HL-60 (cell line): ENCODE measurements around the gene ST6GALNAC6.

Experiments used
- GABPA ChIP-seq: IDR thresholded peaks from 2 replicates; pipeline ENCODE4 v1.6.1; 2012; ENCODE audit warnings: low read depth
- TF ChIP-seq, protein P1 (sequence below): IDR thresholded peaks from one replicate; pipeline ENCODE4 v1.5.1; 2011; ENCODE audit warnings: low read length, control low read depth, inconsistent platforms; ENCODE audit not compliant: insufficient read depth

DNA sequence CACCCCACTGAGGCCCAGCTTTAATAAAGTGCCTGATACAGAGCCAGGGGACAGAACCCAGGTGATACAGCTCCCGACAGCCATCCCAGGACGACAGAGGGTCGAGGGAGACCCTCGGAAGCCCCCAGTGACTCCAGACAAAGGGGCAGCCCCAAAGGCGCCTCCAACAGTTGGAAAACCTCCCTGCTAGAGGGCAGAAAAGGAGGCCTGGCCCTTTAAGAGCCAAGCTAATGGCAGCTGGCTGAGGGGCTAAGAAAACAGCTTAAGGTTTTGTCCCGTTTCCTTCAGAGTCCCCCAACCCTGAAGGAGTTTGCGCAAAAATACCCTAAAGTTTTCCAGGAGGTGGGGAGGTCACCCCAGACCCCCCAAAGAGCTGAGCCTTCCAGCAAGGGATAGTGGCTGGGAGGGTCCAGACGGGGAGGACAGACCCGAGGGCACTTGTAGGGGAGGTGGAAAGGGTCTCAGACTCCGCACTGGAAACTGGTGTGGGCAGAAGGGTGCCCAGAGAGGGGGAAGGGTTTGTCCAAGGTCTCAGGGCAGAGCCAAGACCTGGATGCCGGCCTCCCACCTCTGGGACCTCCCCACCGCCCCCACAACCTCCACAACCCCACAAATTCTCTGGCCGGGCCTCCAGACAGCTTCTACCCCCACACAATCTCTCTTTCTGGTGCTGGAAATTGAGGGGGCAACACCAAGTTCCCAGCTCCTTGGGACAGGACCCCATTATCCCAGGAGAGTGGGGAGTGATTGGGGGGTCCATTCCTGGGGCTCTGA lies 13.7 kb downstream of the ST6GALNAC6 start:
- TF ChIP-seq, protein P1, sequence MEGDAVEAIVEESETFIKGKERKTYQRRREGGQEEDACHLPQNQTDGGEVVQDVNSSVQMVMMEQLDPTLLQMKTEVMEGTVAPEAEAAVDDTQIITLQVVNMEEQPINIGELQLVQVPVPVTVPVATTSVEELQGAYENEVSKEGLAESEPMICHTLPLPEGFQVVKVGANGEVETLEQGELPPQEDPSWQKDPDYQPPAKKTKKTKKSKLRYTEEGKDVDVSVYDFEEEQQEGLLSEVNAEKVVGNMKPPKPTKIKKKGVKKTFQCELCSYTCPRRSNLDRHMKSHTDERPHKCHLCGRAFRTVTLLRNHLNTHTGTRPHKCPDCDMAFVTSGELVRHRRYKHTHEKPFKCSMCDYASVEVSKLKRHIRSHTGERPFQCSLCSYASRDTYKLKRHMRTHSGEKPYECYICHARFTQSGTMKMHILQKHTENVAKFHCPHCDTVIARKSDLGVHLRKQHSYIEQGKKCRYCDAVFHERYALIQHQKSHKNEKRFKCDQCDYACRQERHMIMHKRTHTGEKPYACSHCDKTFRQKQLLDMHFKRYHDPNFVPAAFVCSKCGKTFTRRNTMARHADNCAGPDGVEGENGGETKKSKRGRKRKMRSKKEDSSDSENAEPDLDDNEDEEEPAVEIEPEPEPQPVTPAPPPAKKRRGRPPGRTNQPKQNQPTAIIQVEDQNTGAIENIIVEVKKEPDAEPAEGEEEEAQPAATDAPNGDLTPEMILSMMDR: no peak
- no peak for TF ChIP-seq GABPA
